LNCAP (cell line): ENCODE data around the gene IL32.

Experiments
- CTCF ChIP-seq: fragments of 450-650 bp; IDR thresholded peaks from 2 replicates; pipeline ENCODE4 v1.5.1; 2017; ENCODE audit warnings: mild to moderate bottlenecking

Gene IL32

GRCh38 chr16:3049921-3050481 lies 15.4 kb upstream of the IL32 start:
- no peak for TF ChIP-seq CTCF

- TF ChIP-seq CTCF = no peak
Observed at GRCh38 chr16:3050487-3050886, 15.0 kb upstream of the IL32 start.

- no peak for TF ChIP-seq CTCF
Observed at GRCh38 chr16:3051009-3051408, 14.4 kb upstream of the IL32 start.

- no peak for TF ChIP-seq CTCF
Observed at GRCh38 chr16:3051494-3051893, 13.9 kb upstream of the IL32 start.

- no peak for TF ChIP-seq CTCF
Observed at GRCh38 chr16:3054965-3055733, 10.3 kb upstream of the IL32 start.

GRCh38 chr16:3056336-3057180 lies 8.9 kb upstream of the IL32 start:
- TF ChIP-seq CTCF = no peak

GRCh38 chr16:3057181-3058138 lies 8.0 kb upstream of the IL32 start:
- no peak for TF ChIP-seq CTCF
